HG03139 (cell line): Measurements from ENCODE around the gene PTRH1.
"Not testable (repeated sequence)": the region's sequence is repeated elsewhere in the genome, so short reads cannot be mapped to it uniquely, and the experiment has no call there.

ENCODE experiments used
- ATAC-seq: cut with Tn5 transposase; IDR thresholded peaks from one replicate; pipeline ENCODE4 v1.9.1; 2021; ENCODE audit not compliant: unreplicated experiment

Gene PTRH1, protein sequence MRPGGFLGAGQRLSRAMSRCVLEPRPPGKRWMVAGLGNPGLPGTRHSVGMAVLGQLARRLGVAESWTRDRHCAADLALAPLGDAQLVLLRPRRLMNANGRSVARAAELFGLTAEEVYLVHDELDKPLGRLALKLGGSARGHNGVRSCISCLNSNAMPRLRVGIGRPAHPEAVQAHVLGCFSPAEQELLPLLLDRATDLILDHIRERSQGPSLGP

DNA sequence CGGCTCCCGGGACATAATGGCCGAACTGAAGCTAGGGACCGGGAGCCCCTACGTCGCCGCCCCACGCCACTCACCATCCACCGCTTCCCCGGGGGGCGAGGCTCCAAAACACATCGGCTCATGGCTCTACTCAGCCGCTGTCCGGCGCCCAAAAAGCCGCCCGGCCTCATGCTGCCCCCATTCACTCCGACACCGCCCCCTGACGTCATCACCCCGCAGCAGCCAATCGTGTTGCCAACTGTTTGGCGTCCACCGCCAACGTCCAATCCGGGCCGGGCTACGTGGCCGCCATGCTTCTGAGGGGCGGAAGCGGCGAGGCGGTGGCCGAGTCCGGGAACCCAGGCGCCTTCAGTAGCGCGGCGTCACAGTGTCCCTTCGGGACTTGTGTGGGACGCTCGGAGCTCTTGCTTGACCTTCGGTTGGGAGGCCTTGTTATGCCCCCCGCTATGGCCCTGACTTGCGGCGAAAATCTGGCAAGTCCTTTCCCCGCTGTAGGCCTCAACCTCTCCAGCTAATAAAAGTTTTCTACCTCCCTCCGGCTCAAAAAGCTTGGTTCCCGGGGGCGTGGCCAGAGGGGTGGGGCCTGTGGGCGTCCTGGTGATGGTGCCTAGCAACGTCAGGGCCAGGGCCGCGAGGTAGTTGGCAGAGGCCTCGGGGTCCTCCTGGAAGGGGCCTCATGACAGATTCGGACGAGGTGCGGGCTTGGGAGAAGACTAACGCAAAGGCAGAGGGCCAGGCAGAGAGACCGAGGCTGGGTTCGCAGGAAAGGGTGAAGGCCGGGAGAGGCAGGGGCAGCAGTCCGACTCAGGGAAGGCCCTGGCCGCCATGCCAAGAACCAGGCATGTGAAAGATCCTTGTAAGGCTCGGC lies at the start of gene PTRH1, which contains the start of gene TTC16:
Gene PTRH1, minus strand, starts transcription at position 194 of the 868 bp plus-strand sequence. Its CDS starts 24 bp downstream, at position 170.
Gene TTC16, plus strand, starts transcription at position 610 of the 868 bp plus-strand sequence. Its CDS starts 67 bp downstream, at position 677.
- ATAC-seq: peak; percentile 85

DNA sequence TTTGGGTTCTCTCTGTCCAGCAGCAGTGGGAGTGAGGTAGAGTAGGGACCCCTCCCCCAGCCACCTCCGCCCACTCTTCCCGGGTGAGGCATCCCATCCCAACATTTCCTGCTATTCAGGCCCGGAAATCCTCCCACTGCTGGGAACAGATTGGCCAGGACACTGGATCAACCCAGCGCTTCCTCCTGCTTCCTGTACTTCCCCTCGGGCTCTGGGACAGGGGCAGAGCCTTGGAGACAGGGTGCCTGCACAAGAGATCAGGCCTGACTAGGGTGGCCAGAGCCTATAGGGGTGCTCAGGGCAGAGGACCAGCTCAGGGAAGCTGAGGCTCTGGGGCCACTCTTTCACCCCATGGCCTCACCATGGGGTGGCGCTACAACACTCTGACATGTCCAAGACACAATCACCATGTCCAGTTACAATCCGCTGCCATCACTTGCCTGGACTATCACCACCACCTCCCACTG lies 48.5 kb upstream of the PTRH1 start:
- ATAC-seq: no peak

DNA sequence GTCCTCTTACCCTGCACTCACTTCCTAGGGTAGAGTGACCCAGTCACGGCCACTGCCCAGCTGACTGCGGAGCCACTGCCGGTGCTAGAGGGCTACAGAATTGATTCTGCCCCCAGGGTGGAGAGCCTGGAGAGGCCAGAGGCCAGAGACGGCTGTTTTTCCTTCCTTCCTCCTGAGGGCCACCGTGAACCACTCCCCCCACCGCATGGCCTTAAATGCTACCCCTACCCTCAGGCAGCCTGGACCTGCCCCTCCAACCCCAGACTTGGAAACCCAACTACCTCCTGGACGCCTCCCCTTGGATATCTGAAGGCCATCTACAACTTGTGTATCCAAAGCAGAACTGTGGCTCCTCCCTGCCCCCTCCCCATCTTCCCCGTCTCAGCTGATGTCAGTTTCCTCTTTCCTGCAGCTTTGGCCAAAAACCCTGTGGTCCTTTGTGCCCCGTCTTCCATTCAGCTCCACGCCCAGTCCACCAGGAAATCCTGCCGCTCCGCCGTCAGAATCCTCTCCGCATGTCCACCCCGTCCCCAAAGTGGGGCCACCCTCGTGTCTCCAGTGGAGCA lies 46.7 kb upstream of the PTRH1 start:
- no peak for ATAC-seq

DNA sequence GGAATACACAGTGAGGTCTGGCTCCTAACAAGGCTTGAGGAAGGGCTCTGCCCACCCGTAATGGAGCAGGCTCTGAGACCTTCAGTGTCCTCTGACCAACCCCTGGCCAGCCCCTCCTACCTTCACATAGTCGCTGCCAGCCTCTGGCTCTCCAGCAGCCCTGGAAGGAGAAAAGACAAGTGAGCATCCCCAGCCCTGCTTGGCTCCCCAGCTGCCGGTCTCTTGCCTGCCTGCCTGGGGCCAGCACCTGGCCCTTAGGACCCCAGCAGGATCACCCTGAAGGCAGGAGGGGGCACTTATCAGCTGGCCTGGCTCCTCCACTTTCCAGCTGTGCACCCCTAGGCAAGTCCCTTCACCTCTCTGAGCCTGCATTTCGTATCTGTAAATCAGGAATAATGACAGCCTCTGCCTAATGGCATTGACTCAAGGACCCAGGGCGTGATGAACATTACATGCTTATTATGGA lies 46.1 kb upstream of the PTRH1 start:
- ATAC-seq: no peak

DNA sequence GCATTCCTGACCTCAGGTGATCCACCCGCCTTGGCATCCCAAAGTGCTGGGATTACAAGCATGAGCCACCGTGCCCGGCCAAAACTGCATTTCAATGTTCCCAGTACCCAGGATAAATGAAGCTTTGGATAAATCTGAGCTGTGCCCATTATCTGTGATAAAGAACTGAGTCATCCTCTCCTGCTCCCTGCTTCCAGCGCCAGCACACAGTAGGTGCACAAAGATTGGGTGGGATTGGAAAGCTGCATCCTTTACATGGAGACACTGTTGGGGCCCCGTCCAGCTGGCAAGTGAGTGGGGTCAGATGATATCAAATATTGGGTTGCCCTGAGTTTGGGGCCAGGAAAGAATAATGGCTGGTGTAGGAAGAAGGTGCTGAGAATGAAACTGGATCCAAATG lies 45.6 kb upstream of the PTRH1 start:
- ATAC-seq: no peak

DNA sequence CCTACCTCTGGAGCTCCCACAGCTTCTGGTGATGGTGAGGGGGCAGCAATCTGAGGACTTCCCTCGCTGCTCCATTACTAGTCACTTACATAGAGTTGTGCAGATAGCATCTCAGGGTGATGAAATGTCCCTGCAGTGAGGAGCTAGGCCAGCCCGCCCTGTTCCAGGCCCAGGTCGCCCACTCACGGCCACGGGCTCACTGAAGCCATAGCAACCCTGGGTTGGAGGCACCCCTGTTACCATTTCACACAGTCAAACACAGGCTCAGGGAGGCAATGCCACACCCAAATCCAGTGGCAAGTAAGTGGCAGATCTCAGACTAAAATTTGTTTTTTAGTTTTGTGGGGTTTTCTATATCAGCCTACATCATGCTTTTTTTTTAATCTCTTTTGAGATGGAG lies 43.4 kb upstream of the PTRH1 start:
- no peak for ATAC-seq

DNA sequence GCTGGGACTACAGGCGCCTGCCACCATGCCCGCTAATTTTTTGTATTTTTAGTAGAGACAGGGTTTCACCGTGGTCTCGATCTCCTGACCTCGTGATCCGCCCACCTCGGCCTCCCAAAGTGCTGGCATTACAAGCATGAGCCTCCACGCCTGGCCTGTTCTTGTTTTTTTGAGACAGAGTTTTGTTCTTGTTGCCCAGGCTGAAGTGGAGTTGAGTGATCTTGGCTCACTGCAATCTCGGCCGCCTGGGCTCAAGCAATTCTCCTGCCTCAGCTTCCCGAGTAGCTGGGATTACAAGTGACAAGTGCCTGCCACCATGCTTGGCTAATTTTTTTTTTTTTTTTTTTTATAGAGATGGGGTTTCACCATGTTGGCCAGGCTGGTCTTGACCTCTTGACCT lies 41.3 kb upstream of the PTRH1 start:
- ATAC-seq: not testable (repeated sequence)

DNA sequence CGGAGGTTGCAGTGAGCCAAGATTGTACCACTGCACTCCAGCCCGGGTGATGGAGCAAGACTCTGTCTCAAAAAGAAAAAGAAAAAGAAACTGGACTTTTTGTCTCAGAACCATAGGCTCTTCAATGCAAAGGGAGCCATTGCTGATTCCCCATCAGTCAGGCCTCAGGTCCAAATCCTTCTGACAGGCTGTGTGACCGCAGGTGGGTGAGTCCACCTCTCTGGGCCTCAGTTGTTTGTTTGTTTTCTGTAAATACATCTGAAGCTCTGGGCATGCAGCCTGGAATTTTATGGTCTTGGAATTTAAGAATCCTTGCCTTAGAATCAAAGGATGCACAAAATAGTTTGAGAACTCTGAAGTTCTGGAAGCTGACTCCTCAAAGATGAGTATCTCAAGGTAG lies 40.8 kb upstream of the PTRH1 start:
- no peak for ATAC-seq

DNA sequence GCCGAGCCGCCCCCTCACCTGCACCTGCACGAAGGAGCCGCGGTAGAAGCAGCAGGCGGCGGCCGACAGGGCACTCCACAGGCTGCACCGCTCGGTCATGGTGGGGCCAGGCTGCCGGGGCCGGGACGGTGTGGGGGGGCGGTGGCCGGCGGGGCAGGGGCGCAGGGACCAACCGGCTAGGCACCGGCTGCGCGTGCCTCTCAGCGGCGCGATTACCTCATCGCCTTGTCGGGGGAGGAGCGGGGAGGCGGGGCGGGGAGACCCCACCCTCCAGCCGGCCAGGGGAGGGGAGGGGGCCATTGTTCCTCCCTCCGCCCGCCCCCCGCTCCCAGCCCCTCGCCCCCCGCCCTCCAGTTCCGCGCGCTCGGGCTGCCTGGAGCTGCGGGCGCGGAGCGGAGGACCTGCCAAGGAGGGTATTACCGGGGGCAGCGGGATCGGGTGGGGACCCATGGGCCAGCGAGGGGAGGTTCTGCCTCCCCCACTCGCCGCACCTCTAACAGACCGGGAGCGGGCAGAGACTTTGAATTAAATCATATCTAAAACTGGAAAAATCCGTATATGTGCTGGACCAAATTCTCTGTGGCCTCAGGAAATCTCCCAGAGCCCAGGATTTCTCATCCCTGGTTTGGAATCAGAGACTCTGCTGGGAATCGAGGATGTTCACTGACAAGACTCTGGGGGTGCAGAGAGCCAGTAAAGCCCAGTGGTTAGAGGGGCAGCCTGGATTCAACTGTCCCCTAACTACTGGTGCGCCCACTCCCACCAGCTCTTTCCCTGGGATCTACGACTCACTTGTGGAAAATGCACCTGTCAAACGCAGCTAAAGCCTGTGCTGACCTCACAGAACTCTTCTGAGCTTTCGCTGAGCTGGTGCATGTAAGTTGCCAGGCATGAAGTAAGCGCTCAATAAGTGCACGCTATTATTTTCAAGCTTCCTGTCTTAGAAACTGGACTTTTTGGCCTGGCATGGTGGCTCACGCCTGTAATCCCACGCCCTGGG lies 39.9 kb upstream of the PTRH1 start:
- ATAC-seq: no peak

DNA sequence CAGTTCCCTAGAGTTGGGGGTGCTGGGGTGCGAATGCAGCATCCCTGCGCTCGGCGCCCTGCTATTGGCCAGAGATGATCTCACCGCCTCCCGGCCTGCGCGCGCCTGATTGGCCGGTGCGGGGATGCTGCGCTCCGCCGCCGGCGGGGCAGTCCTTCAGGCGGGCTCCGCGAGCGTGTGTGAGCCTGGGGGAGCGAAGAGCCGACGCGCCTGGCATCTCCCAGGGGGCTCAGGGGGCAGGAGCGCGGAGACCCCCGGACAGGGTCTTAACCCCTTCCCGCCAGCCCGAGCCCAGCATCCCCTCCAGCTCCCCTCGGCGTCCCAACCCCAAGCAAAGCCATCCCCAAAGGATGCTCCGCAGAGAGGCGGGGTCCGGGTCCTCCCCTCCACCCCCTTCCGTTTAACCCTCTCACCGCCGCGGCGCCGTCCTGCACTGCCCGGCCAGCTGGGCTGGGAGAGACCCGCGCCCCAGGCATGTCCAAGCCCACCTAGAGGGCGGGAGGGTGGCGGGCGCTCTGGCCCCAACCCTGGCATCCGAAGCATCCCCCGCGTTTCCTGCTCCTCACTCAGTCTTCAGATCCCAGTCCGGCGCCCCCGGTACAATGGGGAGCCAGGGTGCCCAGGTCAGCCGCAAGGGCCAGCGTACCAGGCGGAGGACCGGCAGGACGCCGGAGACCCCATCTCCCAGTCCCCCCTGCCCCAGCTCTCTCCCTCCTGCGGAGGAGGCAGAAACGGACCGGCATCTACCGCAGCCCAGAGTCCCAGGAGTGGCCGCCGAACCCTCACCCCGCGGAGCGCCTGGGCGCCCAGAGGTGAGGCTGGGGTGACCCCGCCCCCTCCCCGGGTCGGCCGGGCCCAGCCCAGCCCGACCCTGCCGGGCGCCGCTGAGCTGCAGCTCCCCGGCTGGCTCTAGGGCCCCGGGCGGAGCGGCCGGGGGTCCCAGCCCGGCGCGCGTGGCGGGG lies 38.9 kb upstream of the PTRH1 start:
- ATAC-seq: no peak

DNA sequence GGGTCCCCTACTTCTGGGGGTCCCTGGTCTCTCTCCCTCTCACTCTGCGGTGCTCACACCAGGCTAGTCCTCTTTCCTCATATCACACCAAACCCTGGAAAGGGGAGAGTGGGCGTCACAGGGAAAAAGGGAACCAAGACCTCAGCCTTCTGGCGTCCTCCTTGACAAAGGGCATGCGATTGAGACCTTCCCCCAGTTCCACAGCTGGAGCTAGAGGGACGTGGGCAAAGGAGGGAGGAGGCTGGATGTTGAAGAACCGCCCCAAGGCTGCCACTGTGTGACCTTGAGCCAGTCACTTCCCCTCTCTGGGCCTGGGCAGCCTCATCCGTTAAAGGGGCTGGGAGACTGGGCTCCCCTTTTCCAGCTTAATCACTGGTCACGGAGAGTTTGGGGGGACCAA lies 38.2 kb upstream of the PTRH1 start:
- no peak for ATAC-seq

DNA sequence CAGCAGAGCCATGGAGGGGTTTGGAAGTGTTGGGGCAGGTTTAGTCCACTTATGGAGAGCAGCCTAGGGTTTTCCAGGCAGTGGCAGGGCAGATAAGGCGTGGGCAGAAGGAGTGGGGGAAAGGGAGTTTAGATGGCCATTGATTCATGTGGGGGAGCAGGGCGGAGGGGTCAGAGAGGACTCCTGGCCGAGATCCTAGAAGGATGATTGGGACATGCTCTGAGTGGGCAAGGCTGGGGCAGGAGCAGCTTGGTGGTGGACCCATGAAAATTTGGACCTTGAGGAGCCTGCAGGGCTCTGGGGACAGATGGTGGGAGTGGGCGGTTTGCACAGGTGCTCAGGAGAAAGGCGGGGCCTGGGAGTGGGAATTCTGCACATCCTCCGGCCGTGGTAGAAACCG lies 37.7 kb upstream of the PTRH1 start:
- no peak for ATAC-seq

DNA sequence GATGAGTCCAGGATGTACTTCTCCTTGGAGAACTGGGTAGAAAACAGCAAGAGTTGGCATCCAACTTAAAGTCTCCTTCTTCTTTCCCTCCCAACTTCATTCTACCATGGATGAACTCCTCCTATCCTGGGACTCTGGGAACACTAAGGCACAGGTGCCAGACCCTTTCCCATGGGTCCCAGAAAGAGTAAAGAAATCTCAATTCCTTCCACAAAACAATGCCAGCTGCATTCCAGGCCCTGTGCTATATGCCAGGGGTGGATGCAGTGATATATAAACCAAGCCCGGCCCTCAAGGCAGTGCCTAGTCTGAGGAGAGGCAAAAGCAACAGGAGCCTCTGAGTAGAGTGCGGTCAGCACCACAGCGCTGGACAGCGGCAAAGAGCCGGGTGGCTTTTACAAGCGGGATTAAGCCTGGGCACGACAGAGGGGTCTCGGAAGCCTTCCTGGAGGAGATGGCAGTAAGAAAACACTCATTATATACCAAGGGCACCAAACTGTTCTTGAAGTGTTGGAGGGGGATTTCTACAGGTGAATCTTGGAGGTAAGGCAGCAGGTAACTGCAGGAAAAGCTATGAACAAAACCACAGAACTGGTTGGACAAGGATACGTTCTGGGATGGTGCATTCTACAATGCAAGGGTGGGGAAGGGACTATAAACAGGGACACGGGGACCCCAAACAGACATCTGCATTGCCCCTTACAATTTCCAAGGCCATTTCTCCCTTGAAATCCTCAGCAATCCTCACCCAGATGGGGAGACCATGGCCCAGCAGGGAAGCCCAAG lies 36.0 kb upstream of the PTRH1 start:
- no peak for ATAC-seq

DNA sequence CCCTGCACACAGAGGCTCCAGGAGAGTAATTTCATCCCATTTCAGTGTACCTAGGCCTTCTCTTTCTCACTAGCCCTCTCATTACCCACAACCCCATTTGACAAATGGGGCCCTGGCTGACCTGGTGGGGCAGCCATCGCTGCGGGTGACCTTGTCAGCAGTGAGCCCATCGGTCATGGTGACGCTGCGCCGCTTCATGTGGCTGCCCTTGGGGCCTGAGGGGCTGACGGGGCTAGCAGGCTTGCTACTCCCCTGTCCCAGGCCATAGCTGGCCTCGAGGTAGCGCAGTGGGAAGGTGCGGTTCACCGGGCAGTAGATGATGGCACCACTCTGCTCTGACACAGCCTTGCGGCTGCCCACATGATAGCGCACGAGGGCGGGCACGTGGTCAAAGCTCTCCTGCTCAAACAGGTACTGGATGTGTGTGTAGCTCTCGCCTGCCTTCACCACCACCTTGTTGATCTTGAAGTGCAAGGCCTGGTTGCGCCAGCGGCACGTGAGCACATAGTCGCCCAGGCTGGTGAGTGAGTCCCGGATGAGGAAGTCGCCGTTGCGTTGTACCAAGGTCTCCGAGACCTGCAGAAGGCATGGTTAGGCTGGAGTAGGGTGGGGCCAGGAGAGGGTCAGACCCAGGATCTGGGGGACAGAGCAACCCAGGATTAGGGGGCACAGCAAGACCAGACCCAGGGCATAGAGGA lies 33.8 kb upstream of the PTRH1 start:
- no peak for ATAC-seq

DNA sequence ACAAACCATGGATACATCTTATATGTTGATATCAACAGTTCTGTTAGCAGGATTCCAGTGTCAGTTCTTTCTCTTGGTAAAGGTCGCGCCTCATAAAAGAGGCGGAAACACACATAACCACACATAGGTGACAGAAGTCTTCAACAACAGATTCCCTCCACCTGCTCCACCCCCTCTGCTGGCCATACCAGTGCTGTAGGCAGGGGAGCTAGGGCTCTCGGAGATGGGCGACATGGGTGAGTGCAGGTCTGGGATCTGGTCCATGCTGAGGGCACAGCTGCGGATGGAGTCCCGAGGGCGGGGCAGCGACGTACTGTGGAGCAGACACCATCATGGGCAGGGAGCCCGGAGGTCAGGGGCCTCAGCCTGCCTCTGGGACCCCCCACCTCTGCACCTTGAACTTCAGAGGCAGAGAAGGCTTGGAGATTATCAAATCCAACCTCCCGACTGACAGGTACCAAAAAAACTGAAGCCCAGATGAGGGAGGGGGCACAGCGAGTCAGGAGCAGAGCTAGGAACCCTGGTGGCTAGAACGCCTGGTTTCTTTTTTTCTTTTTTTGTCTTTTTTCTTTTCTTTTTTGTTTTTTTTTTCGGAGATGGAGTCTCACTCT lies 31.6 kb upstream of the PTRH1 start:
- no peak for ATAC-seq

DNA sequence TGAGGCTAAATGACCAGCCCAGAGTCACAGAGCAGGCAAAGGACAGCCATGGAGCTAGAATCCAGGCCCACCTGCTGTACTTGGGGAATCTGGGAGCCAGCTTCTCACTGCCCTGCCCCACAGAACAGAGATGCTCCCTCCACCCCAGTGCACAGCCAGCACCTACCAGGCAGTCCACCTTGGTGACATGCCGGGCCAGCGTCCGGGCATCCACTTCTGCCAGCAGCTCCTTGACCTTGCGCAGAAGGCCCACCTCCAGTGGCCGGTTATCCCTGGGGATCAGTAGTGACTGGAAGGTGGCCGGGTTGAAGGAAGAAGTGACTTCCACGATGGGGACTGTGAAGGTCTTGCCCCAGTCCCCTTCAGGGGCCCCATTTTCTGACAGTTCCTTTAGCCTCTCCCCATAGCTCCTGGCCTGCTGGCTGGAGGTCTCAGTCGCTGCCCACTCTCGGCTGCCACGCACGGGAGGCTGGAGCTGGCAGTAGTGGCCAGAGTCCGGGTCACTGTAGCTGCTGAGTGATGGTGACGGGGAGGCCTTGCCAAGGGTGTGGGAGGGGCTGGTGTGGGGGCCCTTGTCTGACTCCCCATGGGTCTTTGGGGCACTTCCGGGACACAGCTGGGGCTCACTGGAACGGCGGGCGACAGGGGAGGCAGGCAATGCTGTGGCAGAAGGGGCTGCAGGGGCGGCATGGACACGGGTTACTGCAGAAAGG lies 29.1 kb upstream of the PTRH1 start:
- ATAC-seq: no peak
